DND-41 (cell line): ENCODE data around the gene XPR1.

Experiments used
- CTCF ChIP-seq: IDR thresholded peaks from 2 replicates; pipeline ENCODE4 v1.5.1; 2012; ENCODE audit warnings: borderline replicate concordance, low read length, moderate library complexity, mild to moderate bottlenecking; ENCODE audit not compliant: poor library complexity, severe bottlenecking; ENCODE audit errors: extremely low read depth
- EZH2 ChIP-seq: IDR thresholded peaks from 3 replicates; pipeline ENCODE4 v1.6.1; 2012; ENCODE audit warnings: borderline replicate concordance, low read depth, mild to moderate bottlenecking, moderate library complexity, low read length, inconsistent platforms; ENCODE audit not compliant: severe bottlenecking

- TF ChIP-seq CTCF, result no peak
- TF ChIP-seq EZH2, result no peak
Observed at GRCh38 chr1:180786624-180787023, 154.8 kb downstream of the XPR1 start.
